HL-60 (cell line): ENCODE data around the gene WWOX.

Experiments
- DNase-seq, 2 experiments: peaks; one replicate each; pipeline ENCODE4 v3.0.0-alpha.2; 2010 to 2020; ENCODE audit warnings: low read depth in 1 of 2, low spot score in 1 of 2
- H3K27ac ChIP-seq: fragments of 250-450 bp; sonication (Bioruptor Pico); replicated peaks from 2 replicates; pipeline ENCODE4 v1.5.1; 2020; ENCODE audit warnings: mild to moderate bottlenecking, moderate library complexity
- H3K27me3 ChIP-seq: fragments of 250-450 bp; sonication (Bioruptor Pico); 2 replicates; pipeline ENCODE4 v1.5.1; 2021; ENCODE audit warnings: mild to moderate bottlenecking, moderate library complexity; ENCODE audit not compliant: insufficient read depth, poor library complexity, severe bottlenecking
- H3K4me3 ChIP-seq: replicated peaks from 2 replicates; pipeline ENCODE4 v1.5.1; 2011; ENCODE audit warnings: mild to moderate bottlenecking, control low read depth, low read length; ENCODE audit not compliant: insufficient read depth
- CTCF ChIP-seq: IDR thresholded peaks from one replicate; pipeline ENCODE4 v1.5.1; 2011; ENCODE audit warnings: low read length, control low read depth, inconsistent platforms; ENCODE audit not compliant: insufficient read depth
- GABPA ChIP-seq: IDR thresholded peaks from 2 replicates; pipeline ENCODE4 v1.6.1; 2012; ENCODE audit warnings: low read depth
- POLR2AphosphoS5 ChIP-seq: IDR thresholded peaks from 2 replicates; pipeline ENCODE4 v1.6.1; 2012; ENCODE audit warnings: low read depth
- REST ChIP-seq: IDR thresholded peaks from 2 replicates; pipeline ENCODE4 v1.6.1; 2012; ENCODE audit warnings: low read depth; ENCODE audit not compliant: insufficient replicate concordance
- SPI1 ChIP-seq: IDR thresholded peaks from 2 replicates; pipeline ENCODE4 v1.6.1; 2012; ENCODE audit warnings: low read depth, mild to moderate bottlenecking, borderline replicate concordance

WWOX gene

GRCh38 chr16:78805556-78805955 lies 706.1 kb downstream of the WWOX start:
- DNase-seq, result no peak

GRCh38 chr16:78811247-78811646 lies 711.8 kb downstream of the WWOX start:
- Histone ChIP-seq H3K27me3 (no peaks in the 10 kb centered on the region), H3K4me3 (no peak overlapping the region), H3K27ac (no peak overlapping the region)
- TF ChIP-seq POLR2AphosphoS5 (no peak), SPI1 (no peak), GABPA (no peak), CTCF (no peak), REST (no peak)
- no peak for DNase-seq

More at GRCh38 chr16:78805556-78805955, 706.1 kb downstream of the WWOX start:
- no peak overlapping the region for H3K27ac ChIP-seq
- no peak for TF ChIP-seq SPI1
- TF ChIP-seq CTCF, result no peak
- TF ChIP-seq POLR2AphosphoS5, result no peak
- TF ChIP-seq REST, result no peak
- TF ChIP-seq GABPA, result no peak
- H3K4me3 ChIP-seq, result no peak overlapping the region
- no peaks in the 10 kb centered on the region for H3K27me3 ChIP-seq

GRCh38 chr16:78812582-78812981 lies 713.1 kb downstream of the WWOX start:
- TF ChIP-seq REST (no peak), POLR2AphosphoS5 (no peak), SPI1 (no peak)
- Histone ChIP-seq H3K27me3 (no peaks in the 10 kb centered on the region), H3K4me3 (no peak overlapping the region), H3K27ac (no peak overlapping the region)
- DNase-seq, result no peak
